GM19452 (cell line): ENCODE data around the gene PABPN1.

Source experiments
- ATAC-seq: cut with Tn5 transposase; IDR thresholded peaks from one replicate; pipeline ENCODE4 v1.9.1; 2021; ENCODE audit not compliant: unreplicated experiment

PABPN1 gene

DNA sequence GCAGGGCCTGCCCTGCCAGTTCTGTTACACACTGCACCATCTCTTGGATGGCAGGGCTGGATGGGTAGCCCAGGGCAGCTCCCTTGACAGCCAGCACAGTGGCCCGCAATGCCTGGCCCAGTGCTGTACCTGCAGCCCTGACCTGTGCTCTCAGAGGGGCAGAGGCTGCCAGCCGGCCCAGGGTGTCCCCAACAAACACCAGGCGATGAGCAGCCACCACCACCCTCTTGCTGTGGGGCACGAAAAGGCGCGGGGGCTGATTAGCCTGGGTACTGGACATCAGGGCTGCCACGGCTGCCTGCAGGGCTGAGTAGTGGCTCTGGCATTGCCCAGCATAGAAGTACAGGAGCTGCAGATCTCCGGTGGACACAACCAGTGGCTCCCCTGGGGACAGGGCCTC is 36.0 kb downstream of the PABPN1 start:
- ATAC-seq: no peak

DNA sequence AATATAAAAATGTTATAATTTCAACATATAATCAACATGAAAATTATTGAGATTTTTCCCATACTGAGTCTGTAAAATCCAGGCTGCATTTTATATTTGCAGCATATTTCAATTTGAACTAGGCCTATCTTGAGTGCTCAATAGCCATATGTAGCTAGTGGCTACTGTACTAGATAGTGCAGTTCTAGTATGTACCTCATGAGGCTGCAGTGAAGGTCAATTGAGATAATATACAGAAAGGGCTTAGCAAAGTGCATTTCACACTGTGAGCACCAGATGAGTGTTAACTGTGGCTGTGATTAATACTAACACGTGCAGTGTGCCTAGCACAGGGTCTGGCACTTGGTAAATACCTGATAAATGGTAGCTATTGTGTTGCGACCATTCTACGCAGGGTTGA is 36.8 kb downstream of the PABPN1 start:
- ATAC-seq: no peak

DNA sequence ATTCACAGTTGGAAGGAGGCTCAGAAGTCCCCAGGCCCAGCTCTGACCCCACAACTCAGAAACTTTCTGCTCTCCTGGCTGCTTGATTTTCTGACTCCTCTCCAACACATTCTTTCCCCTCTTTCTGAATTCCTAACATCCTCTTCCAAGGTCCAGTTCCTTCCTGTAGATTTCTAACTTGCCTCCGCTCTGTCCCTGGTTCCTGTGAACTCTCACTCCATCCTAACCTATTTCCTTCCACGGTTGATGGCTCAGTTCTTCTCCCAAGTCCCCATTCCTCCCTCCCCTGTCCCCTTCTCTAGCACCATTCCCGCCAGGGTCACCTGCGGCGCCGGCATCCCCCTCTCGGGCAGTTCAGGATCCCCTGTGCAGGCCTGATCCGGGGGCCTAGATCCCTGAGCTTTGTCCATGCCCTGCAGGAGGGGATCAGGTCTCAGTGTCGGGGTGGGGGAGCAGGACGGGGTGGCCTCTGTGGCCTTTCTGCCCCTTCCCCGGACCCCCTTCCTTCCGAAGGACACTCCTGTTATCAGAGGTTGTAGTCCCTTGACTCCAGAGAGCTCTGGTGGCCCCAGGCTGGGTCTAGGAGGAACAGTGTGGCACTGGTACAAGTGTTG is 37.4 kb downstream of the PABPN1 start:
- ATAC-seq: no peak

DNA sequence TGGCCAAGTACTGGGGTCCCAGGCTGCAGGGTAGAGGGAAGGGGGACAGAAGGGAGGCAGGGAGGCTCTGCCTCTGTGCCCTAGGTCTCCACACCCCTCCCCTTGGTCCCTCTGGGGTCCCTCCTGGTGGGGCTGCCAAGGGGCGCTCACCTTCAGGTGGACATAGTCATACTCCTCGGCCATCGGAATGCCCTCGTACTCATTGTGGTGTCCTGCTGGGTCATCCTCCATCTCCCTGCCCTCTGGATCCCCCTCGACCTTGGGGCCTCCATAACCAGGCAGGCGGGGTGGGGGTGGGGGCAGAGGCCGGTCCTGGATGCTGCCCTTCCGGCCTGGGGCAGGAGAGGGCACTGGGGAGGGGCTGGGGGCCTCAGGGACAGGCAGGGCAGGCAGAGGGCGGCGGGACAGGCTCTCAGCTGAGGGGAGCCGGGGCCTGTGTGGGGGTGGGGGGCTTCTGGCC is 37.9 kb downstream of the PABPN1 start:
- no peak for ATAC-seq

DNA sequence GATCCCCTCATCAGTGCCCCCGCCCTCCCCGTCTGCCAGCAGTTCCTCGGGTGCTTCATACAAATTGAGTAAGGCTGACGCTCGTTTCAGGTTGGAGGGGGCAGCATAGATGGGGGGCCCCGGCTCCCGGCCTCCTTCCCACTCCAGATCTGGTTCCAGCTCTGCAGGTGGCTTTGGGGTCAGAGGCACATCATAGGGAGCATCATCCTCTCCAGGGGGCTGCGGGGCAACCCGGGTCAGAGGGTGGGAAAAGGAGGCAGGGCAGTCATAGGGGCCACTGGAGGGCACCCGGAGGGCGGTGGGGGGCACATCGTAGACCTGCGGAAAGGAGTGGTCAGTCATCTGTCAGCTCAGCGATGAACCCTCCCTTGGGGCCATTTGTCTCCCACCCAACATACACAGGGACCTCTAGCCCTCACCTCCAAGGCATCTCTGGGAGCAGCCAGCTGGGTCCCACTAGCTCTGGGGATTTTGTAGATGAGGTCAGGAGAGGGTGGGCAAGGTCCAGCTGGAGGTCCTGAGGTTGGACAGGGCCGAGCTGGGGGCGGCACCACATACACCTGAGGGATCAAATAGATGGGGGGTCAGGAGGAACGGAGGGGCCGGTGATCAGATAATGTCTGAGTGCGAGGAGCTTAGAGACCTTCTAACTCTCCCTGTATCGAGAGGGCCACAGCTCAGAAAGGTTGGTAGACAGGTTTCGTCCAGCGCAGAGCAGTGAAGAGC is 38.6 kb downstream of the PABPN1 start:
- no peak for ATAC-seq

DNA sequence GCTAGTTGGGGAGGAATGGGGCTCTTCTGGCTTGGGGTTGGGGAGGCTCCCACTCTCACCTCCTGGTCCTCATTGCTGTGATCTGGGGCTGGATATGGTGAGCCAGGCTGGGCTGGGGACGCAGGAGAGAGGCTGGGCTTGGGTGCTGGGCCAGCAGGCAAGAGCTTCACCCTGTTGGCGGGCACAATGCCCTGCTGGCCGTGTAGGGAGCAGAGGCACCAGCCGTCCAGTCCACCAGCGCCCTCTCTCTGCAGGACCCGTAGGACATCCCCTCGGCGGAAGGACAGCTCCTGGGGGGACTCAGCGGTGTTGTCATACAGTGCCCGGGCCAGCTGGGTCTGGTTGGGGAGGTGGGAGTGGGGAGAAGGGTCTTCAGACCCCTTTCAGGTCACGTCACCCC is 39.2 kb downstream of the PABPN1 start:
- ATAC-seq: no peak

DNA sequence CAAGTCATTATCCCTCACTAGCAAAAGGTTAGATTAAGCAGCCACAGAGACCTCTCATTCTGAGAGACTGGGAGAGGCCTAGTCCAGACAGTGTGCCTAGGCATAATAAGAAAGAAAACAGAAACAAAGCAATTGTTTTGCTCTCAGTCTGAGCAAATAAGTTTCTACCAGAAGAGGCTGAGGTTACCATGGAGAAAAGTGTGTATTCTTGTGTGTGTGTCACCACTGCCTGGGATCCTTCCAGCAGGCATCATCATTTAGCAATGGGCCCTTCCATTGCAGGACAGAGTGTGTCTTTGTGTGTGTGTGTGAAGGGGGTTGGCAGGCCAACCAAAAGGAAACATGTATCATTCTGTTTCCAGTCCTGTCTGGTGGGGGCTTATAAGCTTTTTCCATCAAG is 40.1 kb downstream of the PABPN1 start:
- no peak for ATAC-seq

DNA sequence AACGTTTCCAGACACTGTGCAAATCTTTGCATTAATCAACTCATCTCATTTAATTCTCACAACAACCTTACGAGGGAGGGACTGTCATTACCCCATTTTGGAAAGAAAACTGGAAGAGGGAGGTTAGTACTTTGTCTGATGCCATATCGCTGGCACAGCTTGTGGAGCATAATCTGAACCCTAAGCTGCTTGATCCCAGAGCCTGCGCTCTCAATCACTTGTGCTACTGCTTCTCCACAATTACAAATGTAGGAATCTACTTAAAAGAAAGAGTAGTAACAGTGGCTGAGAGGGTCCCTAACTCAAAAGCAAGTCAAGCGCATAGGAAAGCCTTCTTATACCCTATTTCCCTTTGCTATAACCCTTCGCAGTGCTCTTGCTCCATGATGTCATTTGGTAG is 40.5 kb downstream of the PABPN1 start:
- no peak for ATAC-seq

DNA sequence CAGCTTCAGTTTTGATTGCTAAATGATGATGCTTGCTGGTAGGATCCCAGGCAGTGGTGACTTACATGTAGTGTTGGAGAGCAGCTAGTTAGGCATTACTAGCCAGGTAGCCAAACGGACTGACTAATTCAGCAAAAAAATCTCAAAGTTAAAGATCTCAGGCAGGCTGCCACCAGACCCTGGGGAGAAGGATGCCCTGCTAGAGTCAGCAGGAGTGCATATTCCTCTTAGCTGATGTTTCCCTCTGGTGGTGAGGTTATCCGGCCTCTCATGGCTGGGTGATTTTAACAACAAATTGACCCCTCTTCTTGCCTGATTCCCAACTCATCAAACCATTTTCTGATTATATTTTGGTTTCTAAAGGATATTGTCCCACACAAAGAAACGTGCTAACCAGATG is 40.9 kb downstream of the PABPN1 start:
- no peak for ATAC-seq

DNA sequence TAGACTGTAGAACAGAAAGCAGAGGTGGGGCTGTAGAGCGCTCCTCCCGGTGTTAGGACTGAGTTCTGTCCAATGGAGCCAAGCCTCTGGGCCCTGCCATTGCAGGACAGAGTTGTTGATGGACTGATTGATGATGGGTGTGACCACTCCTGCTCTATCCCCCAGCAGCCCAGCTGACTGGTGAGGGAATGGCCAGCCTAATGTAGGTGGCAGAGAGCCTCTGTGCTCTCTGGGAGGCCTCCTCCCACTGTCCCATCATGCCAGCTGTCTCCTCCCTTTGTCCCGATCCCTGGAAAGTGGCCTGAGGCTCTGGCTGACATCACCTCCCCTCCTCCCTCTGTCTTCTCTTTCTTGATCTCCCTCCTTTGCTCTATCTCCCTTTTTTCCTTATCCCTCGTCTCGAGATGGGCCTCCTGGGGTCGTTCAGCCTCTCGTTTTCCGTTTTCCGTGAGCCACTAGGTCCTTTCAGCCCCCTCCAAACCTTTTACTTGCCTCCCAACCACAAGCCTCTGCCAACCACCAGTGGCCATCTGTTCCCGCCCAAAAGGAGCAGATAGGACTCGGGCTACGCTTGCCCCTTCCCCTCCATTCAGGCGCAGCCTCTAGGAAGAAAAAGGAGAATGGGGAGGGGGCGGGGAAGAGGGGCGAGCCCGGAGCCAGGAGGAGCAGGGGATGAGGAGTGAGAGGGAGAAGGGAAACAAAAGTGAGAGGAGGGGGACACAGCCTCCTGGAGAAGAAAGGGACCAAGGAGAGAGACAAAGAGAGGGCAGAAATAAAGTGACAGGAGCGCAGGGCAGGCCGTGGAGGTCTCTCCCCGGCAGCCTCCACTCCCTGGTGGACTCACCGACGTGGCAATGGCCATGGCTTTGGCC is 43.1 kb downstream of the PABPN1 start:
- ATAC-seq: no peak

DNA sequence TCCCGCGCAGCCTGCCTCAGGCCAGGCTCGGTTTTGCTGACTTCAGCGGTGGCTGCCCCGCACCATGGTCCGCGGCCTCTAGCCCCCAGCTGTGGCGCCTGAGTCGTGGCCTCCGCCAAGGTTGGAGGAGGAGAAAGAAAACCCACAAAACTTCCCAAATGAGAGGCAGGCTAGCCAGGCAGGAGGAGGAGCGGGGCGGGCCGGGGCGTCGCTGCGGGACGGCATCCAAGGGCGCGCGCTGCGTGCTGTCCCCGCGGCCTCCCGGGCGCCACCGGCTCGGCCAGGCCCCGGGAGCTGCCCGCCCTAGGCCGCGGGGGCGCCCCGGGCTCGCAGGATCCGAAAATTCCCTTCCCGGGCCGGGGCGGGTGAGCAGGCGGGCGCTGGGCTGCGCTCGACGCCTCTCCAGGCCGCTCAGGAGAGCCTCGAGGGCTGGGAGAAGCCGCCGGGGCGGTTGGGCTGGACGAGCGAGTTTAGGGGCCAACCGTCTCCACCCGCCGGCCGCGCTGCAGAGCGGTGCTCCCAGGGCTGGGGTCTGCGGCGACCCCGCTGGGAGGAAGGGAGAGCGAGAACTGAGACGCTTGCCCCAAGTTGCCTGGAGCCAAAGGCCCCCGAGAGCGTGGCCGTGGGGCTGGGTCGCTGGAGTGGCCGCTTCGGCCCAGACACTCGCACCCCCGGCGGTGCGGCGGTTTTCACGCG is 43.9 kb downstream of the PABPN1 start, which contains the start of gene EFS:
Gene EFS (minus strand): TSS at position 137 of the 696 bp plus-strand sequence. CDS start 147 bp downstream, outside the sequence.
- ATAC-seq: no peak

DNA sequence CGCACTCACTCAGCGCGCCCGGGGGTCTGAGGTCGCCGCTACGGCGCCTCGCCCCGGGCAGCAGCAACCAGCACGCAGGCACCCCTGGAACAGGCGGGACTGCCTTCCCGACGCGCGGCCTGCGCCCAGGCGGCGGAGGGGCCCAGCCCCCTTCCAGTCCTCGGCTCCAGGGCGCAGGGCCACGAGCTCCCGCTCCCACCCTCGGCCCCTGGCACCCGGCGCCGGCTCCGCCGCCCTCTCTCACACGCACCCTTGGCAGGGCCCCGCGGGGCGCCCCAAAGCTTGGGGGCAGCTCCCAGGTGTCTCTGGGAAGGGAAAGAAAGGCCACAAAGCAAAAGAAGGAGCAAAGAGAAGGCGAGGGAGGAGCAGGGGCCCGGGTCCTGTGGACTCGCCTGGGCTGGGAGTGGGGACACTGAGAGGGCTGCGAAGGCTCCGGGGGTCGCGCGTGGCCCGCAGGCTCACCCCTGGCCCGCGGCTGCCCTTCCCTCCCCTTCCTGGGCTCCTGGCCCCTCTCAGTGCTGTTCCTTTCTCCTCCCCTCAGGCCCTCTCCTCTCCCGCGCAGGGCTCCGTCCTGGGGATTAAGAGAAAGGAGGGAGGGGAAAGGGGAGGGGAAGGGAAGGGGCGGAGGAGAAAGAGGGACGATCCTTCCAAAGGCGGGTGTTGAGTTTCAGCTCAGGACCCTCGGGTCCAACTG is 44.6 kb downstream of the PABPN1 start:
- ATAC-seq: no peak

DNA sequence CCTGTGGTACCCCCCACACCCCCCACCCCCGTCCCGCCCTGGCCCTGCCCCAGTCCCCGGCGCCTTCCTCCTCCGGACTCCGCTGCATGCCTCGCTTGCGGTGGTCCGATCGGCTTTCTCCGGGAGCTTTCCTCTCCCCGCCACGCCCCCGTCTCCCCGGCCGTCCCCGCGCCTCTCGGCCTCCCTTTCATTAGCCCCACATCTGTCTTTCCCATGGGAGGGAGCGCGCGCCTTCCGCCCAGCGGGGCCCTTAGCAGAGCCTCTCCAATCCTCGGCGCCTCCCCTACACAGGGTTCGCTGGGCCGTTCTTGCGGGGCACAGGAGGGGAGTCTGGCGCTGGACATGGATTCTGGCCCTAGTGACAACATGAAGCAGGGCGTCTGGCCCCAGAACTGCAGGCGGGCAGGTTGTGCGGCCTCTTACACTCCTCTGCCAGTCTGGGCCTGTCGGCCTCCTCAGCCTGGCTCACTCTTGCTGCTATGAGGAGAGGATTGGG is 45.2 kb downstream of the PABPN1 start:
- ATAC-seq: no peak

DNA sequence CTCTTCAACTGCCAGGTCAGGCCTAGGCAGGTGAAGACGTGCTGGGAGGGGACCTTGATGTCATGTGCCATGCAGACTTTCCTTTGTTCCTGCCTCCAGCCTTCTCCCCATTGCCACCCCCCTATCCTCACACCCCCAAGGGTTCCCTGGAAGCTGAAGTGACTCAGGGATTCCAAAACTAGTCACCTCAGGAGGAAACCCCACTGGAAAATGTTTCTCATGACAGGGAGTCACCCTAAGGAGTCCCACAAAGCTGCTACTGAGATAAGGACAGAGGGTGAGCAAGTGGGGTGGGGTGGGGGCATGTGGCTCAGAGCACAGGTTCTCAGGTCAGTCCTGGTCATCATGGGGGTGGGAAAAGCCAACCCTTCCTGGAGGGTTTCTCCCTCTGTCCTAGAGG is 49.0 kb downstream of the PABPN1 start:
- ATAC-seq: no peak

DNA sequence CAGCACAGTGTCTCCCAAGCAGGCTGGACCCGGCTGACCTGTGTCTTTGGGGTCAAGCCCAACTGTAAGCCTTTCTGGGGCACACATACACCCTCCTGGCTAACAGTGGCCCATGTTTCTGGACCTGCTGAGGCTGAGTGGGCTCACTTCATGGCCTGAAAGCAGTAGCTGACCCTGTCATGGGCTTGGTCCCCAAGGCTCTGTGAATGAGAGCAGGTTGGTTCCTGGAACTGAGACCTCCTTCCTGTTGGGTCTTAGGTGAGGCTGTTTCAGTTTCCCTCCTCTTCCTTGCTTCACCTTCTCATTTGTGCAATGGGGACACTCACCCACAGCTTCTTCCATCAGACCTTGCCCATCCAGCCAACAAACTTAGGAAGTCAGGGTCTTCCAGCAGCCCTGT is 50.6 kb downstream of the PABPN1 start:
- no peak for ATAC-seq

DNA sequence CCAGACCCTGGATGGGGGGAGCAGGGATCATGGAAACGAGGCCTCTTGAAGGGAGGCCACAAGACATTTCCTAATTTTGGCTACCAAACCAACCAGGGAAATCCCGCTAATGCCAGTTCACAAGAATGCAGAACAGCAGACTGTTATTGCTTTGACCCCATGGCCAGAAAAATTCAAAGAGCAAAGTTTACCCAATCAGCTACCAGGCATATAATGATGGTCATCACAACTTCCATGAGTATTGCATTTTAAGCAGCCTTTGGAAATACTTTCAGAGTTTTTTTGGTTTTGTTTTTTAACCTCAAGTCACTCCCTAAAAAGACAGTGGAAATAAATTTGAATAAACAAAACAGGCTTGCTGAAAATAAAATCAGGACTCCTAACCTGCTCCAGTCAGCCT is 51.3 kb downstream of the PABPN1 start, which contains the start of gene IL25:
Gene IL25 (plus strand): TSS at position 301 of the 400 bp plus-strand sequence.
- ATAC-seq: no peak

DNA sequence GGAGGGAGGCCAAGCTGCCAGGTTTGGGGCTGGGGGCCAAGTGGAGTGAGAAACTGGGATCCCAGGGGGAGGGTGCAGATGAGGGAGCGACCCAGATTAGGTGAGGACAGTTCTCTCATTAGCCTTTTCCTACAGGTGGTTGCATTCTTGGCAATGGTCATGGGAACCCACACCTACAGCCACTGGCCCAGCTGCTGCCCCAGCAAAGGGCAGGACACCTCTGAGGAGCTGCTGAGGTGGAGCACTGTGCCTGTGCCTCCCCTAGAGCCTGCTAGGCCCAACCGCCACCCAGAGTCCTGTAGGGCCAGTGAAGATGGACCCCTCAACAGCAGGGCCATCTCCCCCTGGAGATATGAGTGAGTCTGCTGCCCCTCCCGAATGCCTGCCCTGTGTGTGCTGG is 51.8 kb downstream of the PABPN1 start:
- ATAC-seq: no peak
